PC-3 (cell line): ENCODE results near the gene HABP4.

Source experiments
- EZH2 ChIP-seq: fragments of 300-600 bp; sonication (generic); IDR thresholded peaks from one replicate; pipeline ENCODE4 v1.6.1; 2017; ENCODE audit warnings: antibody characterized with exemption, mild to moderate bottlenecking, low read length; ENCODE audit not compliant: unreplicated experiment
- TF ChIP-seq, protein P1 (sequence below): fragments of 300-600 bp; sonication (generic); conservative IDR thresholded peaks from 2 replicates; pipeline ENCODE4 v1.5.1; 2017; ENCODE audit warnings: antibody characterized with exemption, low read depth, mild to moderate bottlenecking, low read length

DNA sequence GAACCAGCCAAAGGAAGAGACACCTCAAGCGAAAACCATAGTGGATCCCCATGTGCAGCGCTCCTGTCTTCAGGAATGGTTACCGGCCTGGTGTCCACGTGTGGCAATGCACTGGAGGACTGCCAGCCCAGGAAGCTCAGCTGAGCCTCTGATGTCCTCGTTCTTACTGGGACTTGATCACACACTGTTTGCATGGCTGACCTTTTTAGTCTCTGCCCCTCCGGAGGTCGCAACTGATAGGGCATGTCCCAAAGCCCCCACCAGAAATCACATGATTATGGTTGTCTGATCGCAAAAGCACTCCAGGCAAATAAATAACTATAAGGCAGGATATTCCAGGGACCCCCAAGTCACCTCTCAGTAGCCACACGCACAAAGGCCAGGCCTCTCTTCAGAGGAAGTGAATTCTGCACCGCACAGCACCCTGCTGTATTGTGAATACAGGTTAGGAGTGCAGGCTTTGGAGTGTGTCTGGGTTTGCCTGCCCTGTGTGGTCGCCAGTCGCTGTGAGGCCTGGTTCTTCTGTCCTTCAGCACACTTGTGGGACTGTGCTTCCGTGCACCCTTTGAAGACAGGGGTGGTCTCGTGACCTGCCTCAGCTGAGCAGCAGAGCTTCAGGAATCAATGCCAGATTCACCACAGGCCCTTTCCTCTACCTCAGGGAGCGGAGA, 13.4 kb upstream of the HABP4 start:
- TF ChIP-seq EZH2, result no peak
- TF ChIP-seq, protein P1, sequence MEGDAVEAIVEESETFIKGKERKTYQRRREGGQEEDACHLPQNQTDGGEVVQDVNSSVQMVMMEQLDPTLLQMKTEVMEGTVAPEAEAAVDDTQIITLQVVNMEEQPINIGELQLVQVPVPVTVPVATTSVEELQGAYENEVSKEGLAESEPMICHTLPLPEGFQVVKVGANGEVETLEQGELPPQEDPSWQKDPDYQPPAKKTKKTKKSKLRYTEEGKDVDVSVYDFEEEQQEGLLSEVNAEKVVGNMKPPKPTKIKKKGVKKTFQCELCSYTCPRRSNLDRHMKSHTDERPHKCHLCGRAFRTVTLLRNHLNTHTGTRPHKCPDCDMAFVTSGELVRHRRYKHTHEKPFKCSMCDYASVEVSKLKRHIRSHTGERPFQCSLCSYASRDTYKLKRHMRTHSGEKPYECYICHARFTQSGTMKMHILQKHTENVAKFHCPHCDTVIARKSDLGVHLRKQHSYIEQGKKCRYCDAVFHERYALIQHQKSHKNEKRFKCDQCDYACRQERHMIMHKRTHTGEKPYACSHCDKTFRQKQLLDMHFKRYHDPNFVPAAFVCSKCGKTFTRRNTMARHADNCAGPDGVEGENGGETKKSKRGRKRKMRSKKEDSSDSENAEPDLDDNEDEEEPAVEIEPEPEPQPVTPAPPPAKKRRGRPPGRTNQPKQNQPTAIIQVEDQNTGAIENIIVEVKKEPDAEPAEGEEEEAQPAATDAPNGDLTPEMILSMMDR, result no peak
